Common myeloid progenitor, CD34-positive (primary cell): ENCODE data around the gene PTCSC3.

Experiments
- CTCF ChIA-PET: fragments of 350-600 bp; sonication (Branson Sonifier 250); formaldehyde crosslinking; loops from one replicate; lab custom pipeline; 2021; ENCODE audit warnings: antibody characterized with exemption; lab: Charles Lee
- POLR2A ChIA-PET: fragments of 350-600 bp; sonication (Branson Sonifier 250); formaldehyde crosslinking; loops from one replicate; lab custom pipeline; 2021; ENCODE audit warnings: antibody characterized with exemption; lab: Charles Lee
- DNase-seq, 3 donors: peaks; one replicate each; pipeline versions ENCODE4 v3.0.0 to v3.0.0-alpha.2; 2013
- H3K27ac ChIP-seq, 2 experiments: 1 replicate in 1 of 2; 2 replicates in 1 of 2; pipeline ENCODE4 v1.7.0; 2013; ENCODE audit warnings: inconsistent platforms in 2 of 2, low read length in 2 of 2, mild to moderate bottlenecking in 2 of 2, low read depth in 1 of 2, moderate library complexity in 1 of 2; ENCODE audit not compliant: severe bottlenecking in 2 of 2, insufficient read depth in 1 of 2, poor library complexity in 1 of 2
- H3K27me3 ChIP-seq, 5 experiments: replicated peaks in 2 of 5; 1 replicate in 3 of 5; 2 replicates in 2 of 5; pipeline versions ENCODE4 v1.6.1 to v1.7.0; 2013; ENCODE audit warnings: low read length in 4 of 5, mild to moderate bottlenecking in 2 of 5, moderate library complexity in 2 of 5, inconsistent platforms in 1 of 5; ENCODE audit not compliant: insufficient read depth in 5 of 5, control insufficient read depth in 4 of 5
- H3K36me3 ChIP-seq, 4 experiments: 1 replicate in 2 of 4; 2 replicates in 2 of 4; pipeline versions ENCODE4 v1.6.1 to v1.7.0; 2013; ENCODE audit warnings: low read length in 3 of 4, control low read depth in 1 of 4, mild to moderate bottlenecking in 1 of 4; ENCODE audit not compliant: control insufficient read depth in 4 of 4, insufficient read depth in 4 of 4
- H3K4me1 ChIP-seq, 4 experiments: 1 replicate in 3 of 4; 2 replicates in 1 of 4; pipeline versions ENCODE4 v1.6.1 to v1.7.1; 2013; ENCODE audit warnings: low read length in 3 of 4, mild to moderate bottlenecking in 3 of 4, control low read depth in 1 of 4, inconsistent platforms in 1 of 4, moderate library complexity in 1 of 4; ENCODE audit not compliant: control insufficient read depth in 4 of 4, insufficient read depth in 4 of 4; ENCODE audit errors: control extremely low read depth in 1 of 4
- H3K4me3 ChIP-seq, 7 experiments: 1 replicate in 4 of 7; 2 replicates in 3 of 7; pipeline versions ENCODE4 v1.5.1 to v1.7.0; 2013; ENCODE audit warnings: mild to moderate bottlenecking in 7 of 7, low read length in 6 of 7, moderate library complexity in 6 of 7, inconsistent platforms in 2 of 7, low read depth in 2 of 7, control low read depth in 1 of 7; ENCODE audit not compliant: insufficient read depth in 4 of 7, control insufficient read depth in 1 of 7; ENCODE audit errors: extremely low read depth in 1 of 7
- H3K9me3 ChIP-seq, 5 experiments: 1 replicate in 4 of 5; 2 replicates in 1 of 5; pipeline versions ENCODE4 v1.6.1 to v1.7.1; 2013; ENCODE audit warnings: low read length in 4 of 5, mild to moderate bottlenecking in 2 of 5, inconsistent platforms in 1 of 5, low read depth in 1 of 5, moderate library complexity in 1 of 5; ENCODE audit not compliant: control insufficient read depth in 4 of 5, insufficient read depth in 2 of 5; ENCODE audit errors: control extremely low read depth in 1 of 5
- WGBS: methylation state at CpG from one replicate; pipeline ENCODE4 v1.1.5; 2013; ENCODE audit not compliant: insufficient coverage; 5-methylcytosine and 5-hydroxymethylcytosine counted together

PTCSC3 gene

GRCh38 chr14:36217732-36218131 lies 41.2 kb upstream of the PTCSC3 start:
- POLR2A ChIA-PET: no interaction called here
- no peaks in the 10 kb centered on the region for H3K4me1 ChIP-seq
- H3K36me3 ChIP-seq: no peaks in the 10 kb centered on the region
- no peaks in the 10 kb centered on the region for H3K9me3 ChIP-seq
- no peak overlapping the region for H3K27ac ChIP-seq
- no peak for DNase-seq
- peaks cover 2 to 62% (median 21%) of the 10 kb centered on the region in 5 experiments for H3K27me3 ChIP-seq
- CTCF ChIA-PET: interaction anchor here (1.5 kb wide), 1 partner anchor 10 kb away, joined by 4 read pairs; no protein-coding TSS in a partner anchor
- 93% methylated on average over 2 of the region's 2 CpGs for WGBS
- no peak overlapping the region for H3K4me3 ChIP-seq

- Histone ChIP-seq H3K36me3 (no peaks in the 10 kb centered on the region), H3K4me1 (no peaks in the 10 kb centered on the region), H3K9me3 (no peaks in the 10 kb centered on the region), H3K27ac (no peak overlapping the region), H3K27me3 (peaks cover 2 to 62% (median 21%) of the 10 kb centered on the region in 5 experiments), H3K4me3 (no peak overlapping the region)
- ChIA-PET POLR2A (no interaction called here), CTCF (interaction anchor here (1.5 kb wide), 1 partner anchor 11 kb away, joined by 4 read pairs; no protein-coding TSS in a partner anchor)
- WGBS: no CpG with 5 or more reads among the region's 2 CpGs
- no peak for DNase-seq
Measured at GRCh38 chr14:36217027-36217426, 40.5 kb upstream of the PTCSC3 start.

DNA sequence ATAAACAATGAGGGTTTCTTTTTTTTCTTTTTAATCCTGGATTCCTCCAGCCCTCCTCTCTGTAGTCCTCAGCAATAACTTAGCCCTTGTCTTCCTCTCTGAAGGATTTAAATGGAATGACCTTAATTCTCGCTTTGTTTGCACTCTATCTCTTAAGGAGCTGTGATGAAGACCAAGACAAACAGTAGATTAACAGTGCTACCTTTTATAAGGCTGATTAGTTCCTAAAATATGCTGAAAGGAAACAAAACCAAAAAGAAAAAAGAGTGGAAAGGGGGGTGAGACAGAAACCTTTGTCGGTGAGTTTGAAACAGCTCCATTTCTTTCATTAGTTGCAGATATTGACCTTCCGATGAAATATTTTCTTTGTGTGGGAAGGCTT lies 38.7 kb upstream of the PTCSC3 start:
- no peak overlapping the region for H3K27ac ChIP-seq
- DNase-seq: no peak
- no peaks in the 10 kb centered on the region for H3K9me3 ChIP-seq
- H3K36me3 ChIP-seq: no peaks in the 10 kb centered on the region
- POLR2A ChIA-PET: interaction anchor here (0.6 kb wide), 1 partner anchor 158 kb away, joined by 3 read pairs; no protein-coding TSS in a partner anchor
- no peak overlapping the region for H3K4me3 ChIP-seq
- CTCF ChIA-PET: no interaction called here
- WGBS: 96% methylated on average over 2 of the region's 3 CpGs
- H3K4me1 ChIP-seq: no peaks in the 10 kb centered on the region
- H3K27me3 ChIP-seq: peaks cover 2 to 52% (median 21%) of the 10 kb centered on the region in 5 experiments

GRCh38 chr14:36214476-36215216 lies 38.1 kb upstream of the PTCSC3 start:
- no peaks in the 10 kb centered on the region for H3K9me3 ChIP-seq
- peaks cover 2 to 52% (median 21%) of the 10 kb centered on the region in 5 experiments for H3K27me3 ChIP-seq
- no peak overlapping the region for H3K27ac ChIP-seq
- ChIA-PET CTCF (interaction anchor here (0.9 to 1.4 kb wide), 2 partner anchors 27 to 312 kb away, joined by 3 read pairs; no protein-coding TSS in a partner anchor), POLR2A (no interaction called here)
- no peak for DNase-seq
- no peaks in the 10 kb centered on the region for H3K4me1 ChIP-seq
- no peak overlapping the region for H3K4me3 ChIP-seq
- H3K36me3 ChIP-seq: no peaks in the 10 kb centered on the region
- WGBS: 92% methylated on average over 5 of the region's 5 CpGs

- peaks cover 1 to 45% (median 16%) of the 10 kb centered on the region in 5 experiments for H3K27me3 ChIP-seq
- no peak overlapping the region for H3K4me3 ChIP-seq
- no peaks in the 10 kb centered on the region for H3K36me3 ChIP-seq
- H3K9me3 ChIP-seq: no peaks in the 10 kb centered on the region
- CTCF ChIA-PET: no interaction called here
- DNase-seq: no peak
- no CpG with 5 or more reads among the region's 3 CpGs for WGBS
- no peaks in the 10 kb centered on the region for H3K4me1 ChIP-seq
- POLR2A ChIA-PET: no interaction called here
- H3K27ac ChIP-seq: no peak overlapping the region
Measured at GRCh38 chr14:36212987-36213386, 36.5 kb upstream of the PTCSC3 start.

DNA sequence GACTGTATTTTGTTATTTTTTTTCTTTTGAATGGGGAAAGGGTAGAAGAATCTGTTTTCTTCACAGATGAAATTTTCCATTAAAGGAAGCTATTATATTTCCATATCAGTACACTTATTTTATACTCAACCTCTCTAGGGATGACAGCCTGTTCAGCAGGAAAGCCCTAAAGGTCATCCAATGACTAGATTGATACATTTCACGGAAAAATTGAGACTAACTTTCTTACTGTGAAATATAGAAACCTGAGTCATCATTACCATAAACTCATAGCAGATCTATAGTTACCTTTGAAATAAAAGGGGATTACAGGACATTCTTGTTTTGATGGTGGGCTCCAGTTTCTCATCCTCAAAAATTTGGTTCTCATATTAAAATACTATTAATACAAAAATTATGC lies 36.1 kb upstream of the PTCSC3 start:
- no peaks in the 10 kb centered on the region for H3K4me1 ChIP-seq
- H3K9me3 ChIP-seq: no peaks in the 10 kb centered on the region
- H3K27ac ChIP-seq: no peak overlapping the region
- H3K36me3 ChIP-seq: no peaks in the 10 kb centered on the region
- peaks cover 0 to 41% (median 16%) of the 10 kb centered on the region in 5 experiments for H3K27me3 ChIP-seq
- DNase-seq: no peak
- no peak overlapping the region for H3K4me3 ChIP-seq
- no CpG with 5 or more reads among the region's 1 CpG for WGBS
- CTCF ChIA-PET: no interaction called here
- POLR2A ChIA-PET: no interaction called here

GRCh38 chr14:36208690-36209278 lies 32.3 kb upstream of the PTCSC3 start:
- peaks cover 0 to 8% (median 2%) of the 10 kb centered on the region in 5 experiments for H3K27me3 ChIP-seq
- H3K9me3 ChIP-seq: no peaks in the 10 kb centered on the region
- no peak overlapping the region for H3K4me3 ChIP-seq
- ChIA-PET POLR2A (no interaction called here), CTCF (no interaction called here)
- DNase-seq: no peak
- no peak overlapping the region for H3K27ac ChIP-seq
- 100% methylated on average over 1 of the region's 2 CpGs for WGBS
- no peaks in the 10 kb centered on the region for H3K36me3 ChIP-seq
- no peaks in the 10 kb centered on the region for H3K4me1 ChIP-seq
